ENCODE data around the gene GIT2.
"Not testable (repeated sequence)": the region's sequence is repeated elsewhere in the genome, so short reads cannot be mapped to it uniquely, and the experiment has no call there.

Gene GIT2

GRCh38 chr12:109989380-109989779 lies 6.8 kb downstream of the GIT2 start:
- TF ChIP-seq, protein P1, sequence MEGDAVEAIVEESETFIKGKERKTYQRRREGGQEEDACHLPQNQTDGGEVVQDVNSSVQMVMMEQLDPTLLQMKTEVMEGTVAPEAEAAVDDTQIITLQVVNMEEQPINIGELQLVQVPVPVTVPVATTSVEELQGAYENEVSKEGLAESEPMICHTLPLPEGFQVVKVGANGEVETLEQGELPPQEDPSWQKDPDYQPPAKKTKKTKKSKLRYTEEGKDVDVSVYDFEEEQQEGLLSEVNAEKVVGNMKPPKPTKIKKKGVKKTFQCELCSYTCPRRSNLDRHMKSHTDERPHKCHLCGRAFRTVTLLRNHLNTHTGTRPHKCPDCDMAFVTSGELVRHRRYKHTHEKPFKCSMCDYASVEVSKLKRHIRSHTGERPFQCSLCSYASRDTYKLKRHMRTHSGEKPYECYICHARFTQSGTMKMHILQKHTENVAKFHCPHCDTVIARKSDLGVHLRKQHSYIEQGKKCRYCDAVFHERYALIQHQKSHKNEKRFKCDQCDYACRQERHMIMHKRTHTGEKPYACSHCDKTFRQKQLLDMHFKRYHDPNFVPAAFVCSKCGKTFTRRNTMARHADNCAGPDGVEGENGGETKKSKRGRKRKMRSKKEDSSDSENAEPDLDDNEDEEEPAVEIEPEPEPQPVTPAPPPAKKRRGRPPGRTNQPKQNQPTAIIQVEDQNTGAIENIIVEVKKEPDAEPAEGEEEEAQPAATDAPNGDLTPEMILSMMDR (IDR thresholded peaks at IDR 0.05; ENCODE audit: borderline replicate concordance, insufficient read depth, low read depth, low read length): no peak
- no peak overlapping the region for H3K4me3 ChIP-seq (ENCODE audit: low read depth, low read length)

GRCh38 chr12:109988903-109989302 lies 7.3 kb downstream of the GIT2 start:
- TF ChIP-seq, protein P1 (IDR thresholded peaks at IDR 0.05; ENCODE audit: borderline replicate concordance, insufficient read depth, low read depth, low read length): no peak
- H3K4me3 ChIP-seq (ENCODE audit: low read depth, low read length): no peak overlapping the region

- TF ChIP-seq, protein P1 (IDR thresholded peaks at IDR 0.05; ENCODE audit: borderline replicate concordance, insufficient read depth, low read depth, low read length): no peak
- no peak overlapping the region for H3K4me3 ChIP-seq (ENCODE audit: low read depth, low read length)
Measured at GRCh38 chr12:109988274-109988673, 7.9 kb downstream of the GIT2 start.

DNA sequence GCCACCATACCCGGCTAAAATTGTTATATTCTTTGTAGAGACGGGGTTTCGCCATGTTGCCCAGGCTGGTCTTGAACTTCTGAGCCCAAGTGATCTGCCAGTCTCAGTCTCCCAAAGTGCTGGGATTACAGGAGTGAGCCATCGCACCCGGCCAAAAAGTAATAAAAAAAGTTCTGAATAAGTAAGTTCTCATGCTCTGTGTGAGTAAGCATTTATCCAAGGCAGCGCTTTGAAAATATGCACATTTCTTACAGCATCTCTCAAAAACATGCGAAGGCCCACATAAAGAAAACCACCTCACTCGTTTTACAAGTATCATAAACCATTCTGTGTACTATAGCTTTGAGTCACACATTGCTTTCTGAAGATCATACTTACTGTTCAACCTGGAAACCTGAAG lies 8.6 kb downstream of the GIT2 start:
- H3K4me3 ChIP-seq (ENCODE audit: low read depth, low read length): no peak overlapping the region
- TF ChIP-seq, protein P1 (IDR thresholded peaks at IDR 0.05; ENCODE audit: borderline replicate concordance, insufficient read depth, low read depth, low read length): no peak

DNA sequence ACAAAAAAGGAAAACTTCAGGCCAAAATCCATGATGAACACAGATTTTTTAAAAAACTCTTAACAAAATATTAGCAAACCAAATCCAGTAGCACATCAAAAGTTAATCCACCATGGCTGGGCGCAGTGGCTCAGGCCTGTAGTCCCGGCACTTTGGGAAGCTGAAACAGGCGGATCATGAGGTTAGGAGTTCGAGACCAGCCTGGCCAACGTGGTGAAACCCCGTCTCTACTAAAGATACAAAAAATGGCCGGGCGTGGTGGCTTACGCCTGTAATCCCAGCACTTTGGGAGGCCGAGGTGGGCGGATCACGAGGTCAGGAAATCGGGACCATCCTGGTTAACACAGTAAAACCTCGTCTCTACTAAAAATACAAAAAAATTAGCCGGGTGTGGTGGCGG lies 9.9 kb downstream of the GIT2 start:
- H3K4me3 ChIP-seq (ENCODE audit: low read depth, low read length): not testable (repeated sequence)

DNA sequence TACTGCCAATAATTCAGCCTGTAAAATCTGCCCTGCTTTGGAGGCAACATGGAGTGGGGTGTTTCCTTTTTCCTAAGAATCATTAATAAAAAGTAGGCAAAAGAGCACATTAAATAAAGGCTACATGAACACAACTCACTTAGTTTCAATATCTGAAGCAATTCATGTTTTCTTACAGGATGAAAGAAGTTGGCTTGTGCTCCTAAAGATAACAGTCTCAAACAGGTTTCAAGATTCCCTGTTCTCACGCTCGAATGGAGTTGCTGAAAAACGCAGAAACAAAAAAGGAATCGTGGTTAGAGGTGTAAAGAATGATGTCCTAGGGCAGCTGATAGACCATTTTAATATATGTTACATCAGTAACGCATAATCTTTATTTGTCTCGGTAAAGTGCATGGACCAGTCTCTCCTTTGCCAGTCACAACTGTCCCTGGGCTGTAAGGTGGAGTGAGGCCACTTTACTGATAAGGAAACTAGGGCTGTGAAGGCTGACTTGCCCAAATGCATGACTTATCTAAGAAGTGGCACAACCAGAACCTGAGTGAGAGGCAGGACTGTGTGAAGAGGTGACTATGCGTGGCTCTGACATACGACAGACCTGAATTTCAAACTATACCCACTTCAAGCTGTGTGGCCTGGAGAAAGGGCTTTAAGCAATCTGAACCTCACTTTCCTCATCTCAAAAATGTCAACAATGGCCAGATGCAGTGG lies 12.6 kb downstream of the GIT2 start:
- TF ChIP-seq, protein P1 (IDR thresholded peaks at IDR 0.05; ENCODE audit: borderline replicate concordance, insufficient read depth, low read depth, low read length): no peak
- H3K4me3 ChIP-seq (ENCODE audit: low read depth, low read length): no peak overlapping the region

DNA sequence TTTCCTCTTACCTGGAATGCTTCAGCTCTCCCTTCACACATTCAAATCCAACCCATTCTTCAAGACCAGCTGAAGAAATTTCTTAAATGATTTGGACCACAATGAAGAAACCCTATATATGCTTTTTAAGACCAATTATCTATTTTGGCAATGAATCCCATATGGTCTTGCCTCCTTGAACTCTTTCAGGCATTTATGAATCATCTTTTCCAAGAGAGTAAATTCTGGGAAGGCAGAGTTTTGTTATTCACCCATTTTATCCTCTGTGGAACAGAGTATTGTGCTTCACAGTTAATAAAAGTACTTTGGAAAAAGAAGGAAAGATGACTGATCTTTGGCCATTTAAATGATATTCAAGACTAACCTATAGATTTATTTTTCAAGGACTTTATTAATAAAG lies 14.0 kb downstream of the GIT2 start:
- H3K4me3 ChIP-seq (ENCODE audit: low read depth, low read length): no peak overlapping the region
- TF ChIP-seq, protein P1 (IDR thresholded peaks at IDR 0.05; ENCODE audit: borderline replicate concordance, insufficient read depth, low read depth, low read length): no peak
